Measurements from ENCODE around the gene PPIF. TPM values are rescaled to one million over a fixed set of nuclear protein-coding genes. Genes with fewer than 3 reads are reported as not detected.

Gene PPIF
- total RNA-seq, 4 donors from 2014 or later = 37.2 to 149 (median 51.6) TPM

DNA sequence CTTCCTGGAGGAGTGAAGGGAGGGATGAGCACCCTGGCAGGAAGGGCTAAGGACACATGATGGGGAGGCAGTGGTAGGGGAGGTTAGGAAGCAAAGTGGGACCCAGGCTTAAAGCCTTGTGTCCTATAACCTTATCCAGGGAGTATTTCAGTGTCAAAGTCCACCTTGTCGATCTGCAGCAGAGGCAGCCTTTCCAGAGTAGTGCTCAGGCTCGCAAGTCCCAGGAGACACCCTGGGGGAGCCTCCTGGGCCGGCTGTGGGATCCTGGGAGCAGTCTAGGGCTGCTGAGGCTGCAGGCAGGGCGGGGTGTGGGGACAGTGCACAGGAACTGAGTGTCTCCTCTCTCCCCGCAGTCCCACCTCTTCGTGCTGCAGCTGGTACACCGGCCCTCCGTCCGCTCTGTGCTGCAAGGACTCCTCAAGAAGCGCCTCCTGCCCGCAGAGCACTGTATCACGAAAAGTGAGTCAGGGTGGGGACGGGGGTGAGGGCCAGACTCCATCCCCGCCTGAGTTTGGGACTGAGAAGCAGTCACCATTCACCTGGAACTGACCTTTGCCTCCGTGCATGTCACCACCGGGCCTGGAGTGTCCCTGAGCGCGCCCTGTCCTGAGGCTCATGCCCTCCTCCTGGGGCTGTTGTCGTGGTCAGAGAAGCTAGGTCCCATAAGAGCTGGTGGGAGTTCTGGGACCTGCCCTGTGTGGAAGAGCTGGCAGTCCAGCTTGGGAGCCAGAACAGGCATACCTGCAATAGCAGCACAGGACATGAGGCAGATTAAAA is 45.3 kb upstream of the PPIF start:
- no peaks in the 10 kb centered on the region for H3K9me3 ChIP-seq
- intact Hi-C loops (cut with DNase I; ENCODE audit: low total_unique reads) (no loop called here), in situ Hi-C loops (cut with MboI; ENCODE audit: low pct_ligation_motif_present in 1 of 4, low pct_unique_long_range_greater_than_20kb in 1 of 4, low sequenced_read_pairs in 3 of 4) (no loop called here)
- peaks cover 0 to 5% (median 0%) of the 10 kb centered on the region in 4 donors for H3K4me1 ChIP-seq
- H3K27ac ChIP-seq = no peak overlapping the region
- no peaks in the 10 kb centered on the region for H3K27me3 ChIP-seq
- DNase-seq = no peak
- H3K36me3 ChIP-seq = peaks cover 0 to 73% (median 28%) of the 10 kb centered on the region in 4 donors
- TF ChIP-seq EP300 (IDR thresholded peaks at IDR 0.05; ENCODE audit: low read depth) (no peak), POLR2A (IDR thresholded peaks at IDR 0.05) (no peak), POLR2AphosphoS5 (IDR thresholded peaks at IDR 0.05) (no peak)
- TF ChIP-seq, protein P1, sequence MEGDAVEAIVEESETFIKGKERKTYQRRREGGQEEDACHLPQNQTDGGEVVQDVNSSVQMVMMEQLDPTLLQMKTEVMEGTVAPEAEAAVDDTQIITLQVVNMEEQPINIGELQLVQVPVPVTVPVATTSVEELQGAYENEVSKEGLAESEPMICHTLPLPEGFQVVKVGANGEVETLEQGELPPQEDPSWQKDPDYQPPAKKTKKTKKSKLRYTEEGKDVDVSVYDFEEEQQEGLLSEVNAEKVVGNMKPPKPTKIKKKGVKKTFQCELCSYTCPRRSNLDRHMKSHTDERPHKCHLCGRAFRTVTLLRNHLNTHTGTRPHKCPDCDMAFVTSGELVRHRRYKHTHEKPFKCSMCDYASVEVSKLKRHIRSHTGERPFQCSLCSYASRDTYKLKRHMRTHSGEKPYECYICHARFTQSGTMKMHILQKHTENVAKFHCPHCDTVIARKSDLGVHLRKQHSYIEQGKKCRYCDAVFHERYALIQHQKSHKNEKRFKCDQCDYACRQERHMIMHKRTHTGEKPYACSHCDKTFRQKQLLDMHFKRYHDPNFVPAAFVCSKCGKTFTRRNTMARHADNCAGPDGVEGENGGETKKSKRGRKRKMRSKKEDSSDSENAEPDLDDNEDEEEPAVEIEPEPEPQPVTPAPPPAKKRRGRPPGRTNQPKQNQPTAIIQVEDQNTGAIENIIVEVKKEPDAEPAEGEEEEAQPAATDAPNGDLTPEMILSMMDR (IDR thresholded peaks at IDR 0.05) = no peak
- 91% methylated on average over 19 of the region's 19 CpGs; no CpG with 5 or more reads in 1 of the 2 donors for WGBS, 2 donors (ENCODE audit: low coverage in 1 of 2)
- no peak overlapping the region for H3K4me3 ChIP-seq

DNA sequence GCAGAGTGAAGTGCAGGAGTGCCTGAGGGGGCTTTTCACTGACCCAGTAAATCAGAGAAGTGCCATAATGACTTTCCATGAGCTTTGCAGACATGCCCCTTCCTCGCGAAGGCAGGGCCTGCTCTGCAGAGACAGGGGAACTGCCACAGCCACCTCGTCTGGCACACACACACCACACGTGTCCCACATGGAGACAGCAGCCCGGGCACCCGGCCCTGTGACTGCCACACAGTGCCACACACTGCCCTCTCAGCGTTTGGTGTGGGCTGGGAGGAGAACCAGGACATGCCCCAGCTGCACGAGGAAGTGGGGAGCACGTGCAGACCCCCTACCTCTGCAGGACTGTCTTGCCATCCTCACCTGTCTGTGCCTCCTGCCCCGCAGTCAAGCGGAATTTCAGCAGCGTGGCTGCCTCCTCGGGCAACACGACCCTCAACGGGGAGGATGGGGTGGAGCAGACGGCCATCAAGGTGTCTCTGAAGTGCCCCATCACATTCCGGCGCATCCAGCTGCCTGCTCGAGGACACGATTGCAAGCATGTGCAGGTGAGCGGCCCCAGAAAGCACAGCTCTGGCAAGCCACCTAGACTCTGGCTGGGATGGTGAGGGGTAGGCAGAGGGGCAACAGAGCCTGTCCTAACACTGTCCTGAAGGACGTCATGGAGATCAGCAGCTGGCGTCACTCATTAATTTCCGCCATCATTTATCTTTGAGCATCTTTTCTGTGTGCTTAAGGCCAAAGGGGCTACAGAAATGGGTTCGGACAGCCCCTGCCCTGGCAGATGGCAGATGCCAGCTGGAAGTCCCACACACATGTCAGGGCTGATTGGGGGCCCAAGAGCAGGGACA is 43.4 kb upstream of the PPIF start:
- H3K4me1 ChIP-seq = peaks cover 0 to 4% (median 0%) of the 10 kb centered on the region in 4 donors
- H3K36me3 ChIP-seq = peaks cover 0 to 76% (median 28%) of the 10 kb centered on the region in 4 donors
- TF ChIP-seq EP300 (IDR thresholded peaks at IDR 0.05; ENCODE audit: low read depth) (no peak), POLR2AphosphoS5 (IDR thresholded peaks at IDR 0.05) (no peak), POLR2A (IDR thresholded peaks at IDR 0.05) (no peak)
- TF ChIP-seq, protein P1 (IDR thresholded peaks at IDR 0.05) = no peak
- no peak overlapping the region for H3K4me3 ChIP-seq
- in situ Hi-C loops (cut with MboI; ENCODE audit: low pct_ligation_motif_present in 1 of 4, low pct_unique_long_range_greater_than_20kb in 1 of 4, low sequenced_read_pairs in 3 of 4) (no loop called here), intact Hi-C loops (cut with DNase I; ENCODE audit: low total_unique reads) (no loop called here)
- WGBS, 2 donors (ENCODE audit: low coverage in 1 of 2) = 89% methylated on average over 24 of the region's 25 CpGs; no CpG with 5 or more reads in 1 of the 2 donors
- no peaks in the 10 kb centered on the region for H3K27me3 ChIP-seq
- H3K27ac ChIP-seq = no peak overlapping the region
- no peak for DNase-seq
- no peaks in the 10 kb centered on the region for H3K9me3 ChIP-seq

DNA sequence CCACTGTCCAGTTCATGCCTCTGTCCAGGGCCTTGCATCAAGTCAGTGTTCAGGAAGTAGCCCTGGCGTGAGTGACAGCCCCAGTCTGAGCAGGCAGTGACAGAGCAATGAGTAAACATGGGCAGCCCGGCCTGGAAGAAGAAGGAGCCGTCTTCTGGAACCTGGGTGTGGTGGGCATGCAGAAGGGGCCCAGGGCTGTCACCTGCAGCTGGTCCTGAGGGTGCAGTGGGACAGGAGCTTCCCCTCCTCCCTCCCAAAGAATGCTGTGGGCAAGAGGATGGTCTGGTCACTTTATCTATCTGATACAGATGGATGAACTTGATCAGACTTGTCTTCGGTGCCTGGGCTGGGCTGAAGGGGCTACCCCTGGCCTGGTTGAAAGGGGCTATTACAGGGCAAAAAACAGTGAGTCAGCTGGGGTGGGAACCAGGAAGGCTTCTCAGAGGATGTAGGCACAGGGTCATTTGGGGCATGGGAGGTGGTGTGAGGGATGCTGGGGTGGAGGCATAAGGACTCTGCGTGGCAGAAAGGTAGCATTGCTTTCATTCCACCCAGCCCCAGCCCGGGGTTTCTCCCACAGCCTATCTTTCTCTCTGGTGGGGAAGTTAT is 42.7 kb upstream of the PPIF start:
- no peak for DNase-seq
- in situ Hi-C loops (cut with MboI; ENCODE audit: low pct_ligation_motif_present in 1 of 4, low pct_unique_long_range_greater_than_20kb in 1 of 4, low sequenced_read_pairs in 3 of 4) (no loop called here), intact Hi-C loops (cut with DNase I; ENCODE audit: low total_unique reads) (no loop called here)
- Histone ChIP-seq H3K9me3 (no peaks in the 10 kb centered on the region), H3K36me3 (peaks cover 0 to 74% (median 25%) of the 10 kb centered on the region in 4 donors), H3K27me3 (no peaks in the 10 kb centered on the region), H3K27ac (no peak overlapping the region), H3K4me1 (no peaks in the 10 kb centered on the region), H3K4me3 (no peak overlapping the region)
- TF ChIP-seq POLR2A (IDR thresholded peaks at IDR 0.05) (no peak), POLR2AphosphoS5 (IDR thresholded peaks at IDR 0.05) (no peak), EP300 (IDR thresholded peaks at IDR 0.05; ENCODE audit: low read depth) (no peak)
- TF ChIP-seq, protein P1 (IDR thresholded peaks at IDR 0.05) = no peak
- 80 to 88% methylated on average over 1 to 6 of the region's 6 CpGs for WGBS, 2 donors (ENCODE audit: low coverage in 1 of 2)

DNA sequence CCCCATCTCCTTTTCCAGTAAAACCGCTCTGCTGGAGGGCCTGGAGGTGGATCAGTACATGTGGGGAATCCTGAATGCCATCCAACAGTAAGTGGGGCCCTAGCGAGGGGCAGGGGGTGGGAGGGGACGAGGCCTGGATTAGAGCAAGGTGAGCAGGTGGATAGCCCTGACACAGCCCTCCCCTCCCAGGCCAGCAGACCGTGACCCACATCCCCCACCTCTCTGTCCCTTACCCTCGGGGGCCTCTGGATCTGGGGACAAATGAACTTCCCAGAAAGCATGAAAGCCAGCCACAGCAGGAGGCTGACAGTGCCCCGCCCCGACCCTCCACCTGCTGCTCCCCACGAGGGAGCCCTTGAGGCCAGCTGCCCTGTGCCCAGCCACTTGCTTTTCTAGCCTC is 41.8 kb upstream of the PPIF start:
- Histone ChIP-seq H3K27ac (no peak overlapping the region), H3K9me3 (no peaks in the 10 kb centered on the region), H3K27me3 (no peaks in the 10 kb centered on the region), H3K4me1 (peaks cover 0 to 5% (median 0%) of the 10 kb centered on the region in 4 donors), H3K4me3 (no peak overlapping the region), H3K36me3 (peaks cover 0 to 72% (median 23%) of the 10 kb centered on the region in 4 donors)
- TF ChIP-seq POLR2AphosphoS5 (IDR thresholded peaks at IDR 0.05) (no peak), EP300 (IDR thresholded peaks at IDR 0.05; ENCODE audit: low read depth) (no peak), POLR2A (IDR thresholded peaks at IDR 0.05) (no peak)
- TF ChIP-seq, protein P1 (IDR thresholded peaks at IDR 0.05) = no peak
- DNase-seq = no peak
- WGBS, 2 donors (ENCODE audit: low coverage in 1 of 2) = 71% methylated on average over 8 of the region's 8 CpGs; no CpG with 5 or more reads in 1 of the 2 donors
- intact Hi-C loops (cut with DNase I; ENCODE audit: low total_unique reads) = no loop called here
- in situ Hi-C loops (cut with MboI; ENCODE audit: low pct_ligation_motif_present in 1 of 4, low pct_unique_long_range_greater_than_20kb in 1 of 4, low sequenced_read_pairs in 3 of 4) = no loop called here

All from transverse colon (tissue), 4 donors.